ENCODE data around the gene CREB5.

Gene CREB5

DNA sequence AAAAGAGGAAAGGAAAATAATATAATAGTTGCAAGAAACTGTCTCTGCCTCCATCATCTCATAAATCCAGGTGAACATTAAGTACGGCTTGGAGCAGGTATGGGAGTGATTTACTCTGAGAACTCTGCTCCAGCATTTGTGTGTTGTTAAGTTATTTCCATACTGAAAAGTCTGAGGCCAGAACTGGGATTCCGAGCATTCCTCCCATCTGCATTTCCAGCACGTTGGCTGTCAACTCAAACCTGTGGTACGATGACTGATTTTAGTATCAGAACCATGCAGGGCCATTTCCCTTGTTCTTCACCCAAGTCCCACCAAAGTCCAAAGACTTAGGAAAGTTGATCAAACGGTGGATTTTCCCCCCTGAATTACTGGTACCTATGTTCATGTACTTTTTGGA, 104.9 kb downstream of the CREB5 start:
- Histone ChIP-seq H3K36me3 (ENCODE audit: control insufficient read depth, insufficient read depth, low read length) (no peaks in the 10 kb centered on the region), H3K4me3 (replicated peaks; ENCODE audit: low read depth, low read length) (no peak overlapping the region), H3K27me3 (replicated peaks; ENCODE audit: control insufficient read depth, insufficient read depth, low read length) (no peaks in the 10 kb centered on the region; the same call in 1 of the 2 replicates)
- TF ChIP-seq CTCF (IDR thresholded peaks at IDR 0.05; ENCODE audit: insufficient read depth, low read length, poor library complexity, severe bottlenecking): no peak
- DNase-seq (ENCODE audit: extremely low read depth, insufficient read length): no peak

DNA sequence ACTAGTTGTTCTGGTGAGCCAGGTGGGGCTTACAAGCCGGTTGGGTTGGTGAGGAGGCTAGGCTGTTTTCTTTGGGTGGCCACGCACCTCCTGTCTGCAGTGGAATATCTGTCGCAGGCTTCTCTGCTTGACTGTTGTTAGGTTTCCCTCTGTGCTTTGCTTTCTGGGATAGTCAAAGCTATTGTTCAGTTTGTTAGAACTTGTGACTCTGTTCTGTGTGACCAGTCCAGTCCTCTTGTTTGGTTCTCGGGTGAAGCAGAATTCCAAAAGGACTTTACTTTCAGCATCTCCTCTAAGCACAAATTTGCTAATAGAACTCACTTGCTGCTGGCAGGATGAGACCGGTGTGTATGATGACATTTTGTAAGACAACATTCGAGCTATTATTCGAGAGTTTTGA, 105.3 kb downstream of the CREB5 start:
- H3K27me3 ChIP-seq (replicated peaks; ENCODE audit: control insufficient read depth, insufficient read depth, low read length): no peaks in the 10 kb centered on the region; the same call in 1 of the 2 replicates
- TF ChIP-seq CTCF (IDR thresholded peaks at IDR 0.05; ENCODE audit: insufficient read depth, low read length, poor library complexity, severe bottlenecking): no peak

DNA sequence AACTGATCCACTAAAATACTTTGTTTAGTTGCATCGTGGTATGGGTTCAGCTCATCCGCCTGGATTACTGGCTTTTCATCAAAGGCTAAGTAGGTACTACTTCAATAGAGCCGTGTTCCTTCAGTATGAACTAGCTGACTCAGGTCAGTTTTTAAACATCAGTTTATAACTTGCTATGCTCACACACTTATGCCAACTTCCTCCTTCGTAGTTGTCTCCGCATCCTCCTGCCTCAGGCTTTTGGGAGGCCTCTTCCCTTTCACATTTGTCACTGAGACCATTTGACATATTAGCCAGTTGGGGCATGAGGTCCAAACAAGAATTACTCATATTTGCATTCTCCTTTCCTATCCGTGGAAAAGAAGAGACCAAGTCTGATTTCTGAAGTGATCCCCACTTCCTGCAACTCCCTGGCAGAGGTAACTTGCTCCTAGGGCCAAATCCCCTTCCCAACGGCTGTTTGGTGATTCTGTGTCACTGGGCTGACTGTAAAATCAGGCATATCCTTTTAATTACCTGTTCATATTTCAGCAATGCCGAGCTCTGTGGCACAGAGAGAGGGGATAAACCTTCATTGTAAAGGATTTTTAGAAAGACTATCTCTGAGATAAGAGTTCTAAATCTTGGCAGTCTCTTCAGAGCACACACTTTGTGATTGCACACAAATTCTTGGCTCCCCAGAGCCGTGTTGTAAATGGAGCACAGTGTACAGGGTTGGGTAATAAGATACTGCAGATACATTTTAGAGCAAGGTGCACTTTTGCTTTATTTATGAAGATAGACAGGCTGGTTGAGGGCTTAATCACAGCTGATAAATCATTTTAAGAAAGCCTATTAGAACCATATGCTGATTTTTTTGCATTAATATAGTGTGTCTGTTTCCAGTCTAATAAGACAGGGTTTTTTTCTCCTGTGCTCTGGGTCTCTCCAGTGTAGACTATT, 108.0 kb downstream of the CREB5 start:
- no peaks in the 10 kb centered on the region for H3K36me3 ChIP-seq (ENCODE audit: control insufficient read depth, insufficient read depth, low read length)
- TF ChIP-seq CTCF (IDR thresholded peaks at IDR 0.05; ENCODE audit: insufficient read depth, low read length, poor library complexity, severe bottlenecking): no peak
- no peak overlapping the region for H3K4me3 ChIP-seq (replicated peaks; ENCODE audit: low read depth, low read length)
- no peaks in the 10 kb centered on the region; the same call in 1 of the 2 replicates for H3K27me3 ChIP-seq (replicated peaks; ENCODE audit: control insufficient read depth, insufficient read depth, low read length)
- DNase-seq (ENCODE audit: extremely low read depth, insufficient read length): no peak

More for the DNA sequence above, 105.3 kb downstream of the CREB5 start:
- DNase-seq (ENCODE audit: extremely low read depth, insufficient read length): no peak
- no peak overlapping the region for H3K4me3 ChIP-seq (replicated peaks; ENCODE audit: low read depth, low read length)
- H3K36me3 ChIP-seq (ENCODE audit: control insufficient read depth, insufficient read depth, low read length): no peaks in the 10 kb centered on the region

- Histone ChIP-seq H3K27me3 (replicated peaks; ENCODE audit: control insufficient read depth, insufficient read depth, low read length) (no peaks in the 10 kb centered on the region), H3K4me3 (replicated peaks; ENCODE audit: low read depth, low read length) (no peak overlapping the region), H3K36me3 (ENCODE audit: control insufficient read depth, insufficient read depth, low read length) (no peaks in the 10 kb centered on the region)
- TF ChIP-seq CTCF (IDR thresholded peaks at IDR 0.05; ENCODE audit: insufficient read depth, low read length, poor library complexity, severe bottlenecking): no peak
- no peak for DNase-seq (ENCODE audit: extremely low read depth, insufficient read length)
Measured at GRCh38 chr7:28524978-28525377, 112.7 kb downstream of the CREB5 start.

- no peak for DNase-seq (ENCODE audit: extremely low read depth, insufficient read length)
- no peaks in the 10 kb centered on the region for H3K36me3 ChIP-seq (ENCODE audit: control insufficient read depth, insufficient read depth, low read length)
- no peak overlapping the region for H3K4me3 ChIP-seq (replicated peaks; ENCODE audit: low read depth, low read length)
- TF ChIP-seq CTCF (IDR thresholded peaks at IDR 0.05; ENCODE audit: insufficient read depth, low read length, poor library complexity, severe bottlenecking): no peak
- H3K27me3 ChIP-seq (replicated peaks; ENCODE audit: control insufficient read depth, insufficient read depth, low read length): no peaks in the 10 kb centered on the region
Measured at GRCh38 chr7:28528899-28529298, 116.6 kb downstream of the CREB5 start.

Measured in GM06990 (cell line).